AG09309 (cell line): ENCODE data around the gene OR8D2.

Experiments used
- DNase-seq: peaks from one replicate; pipeline ENCODE4 v3.0.0-alpha.2; 2010; ENCODE audit warnings: low read depth
- H3K4me3 ChIP-seq: 2 replicates; pipeline ENCODE4 v1.5.1; 2011; ENCODE audit warnings: mild to moderate bottlenecking, low read depth, low read length, moderate library complexity; ENCODE audit not compliant: control insufficient read depth
- CTCF ChIP-seq: IDR thresholded peaks from 2 replicates; pipeline ENCODE4 v1.5.1; 2011; ENCODE audit warnings: mild to moderate bottlenecking, low read depth, low read length, inconsistent platforms; ENCODE audit not compliant: insufficient read depth, control insufficient read depth; ENCODE audit errors: missing control alignments

Gene OR8D2

GRCh38 chr11:124320097-124320496 lies at the start of gene OR8D2:
OR8D2 (minus strand) TSS chr11:124320197; CDS start chr11:124320197, 0 bp downstream.
- DNase-seq, result no peak

GRCh38 chr11:124359566-124359965 lies 39.6 kb upstream of the OR8D2 start:
- no peak for TF ChIP-seq CTCF
- no peak for DNase-seq
- no peak overlapping the region for H3K4me3 ChIP-seq

More at GRCh38 chr11:124320097-124320496, at the start of gene OR8D2:
- no peak for TF ChIP-seq CTCF
- H3K4me3 ChIP-seq, result no peak within 1 kb of the TSS

GRCh38 chr11:124346311-124346955 lies 26.4 kb upstream of the OR8D2 start:
- H3K4me3 ChIP-seq, result no peak overlapping the region
- no peak for TF ChIP-seq CTCF
- no peak for DNase-seq

- DNase-seq, result no peak
- no peak for TF ChIP-seq CTCF
- H3K4me3 ChIP-seq, result no peak overlapping the region
These were observed 24.3 kb upstream of the OR8D2 start for GRCh38 chr11:124344346-124344745.

GRCh38 chr11:124340142-124340447 lies 20.1 kb upstream of the OR8D2 start:
- no peak for DNase-seq
- no peak for TF ChIP-seq CTCF
- H3K4me3 ChIP-seq, result no peak overlapping the region

GRCh38 chr11:124339396-124340141 lies 19.6 kb upstream of the OR8D2 start:
- TF ChIP-seq CTCF, result no peak
- DNase-seq, result no peak
- H3K4me3 ChIP-seq, result no peak overlapping the region
